ENCODE data around the gene SLC30A7. TPM values are rescaled to one million over a fixed set of nuclear protein-coding genes. Genes with fewer than 3 reads are reported as not detected.
"Not testable (repeated sequence)": the region's sequence is repeated elsewhere in the genome, so short reads cannot be mapped to it uniquely, and the experiment has no call there.

SLC30A7 gene, protein sequence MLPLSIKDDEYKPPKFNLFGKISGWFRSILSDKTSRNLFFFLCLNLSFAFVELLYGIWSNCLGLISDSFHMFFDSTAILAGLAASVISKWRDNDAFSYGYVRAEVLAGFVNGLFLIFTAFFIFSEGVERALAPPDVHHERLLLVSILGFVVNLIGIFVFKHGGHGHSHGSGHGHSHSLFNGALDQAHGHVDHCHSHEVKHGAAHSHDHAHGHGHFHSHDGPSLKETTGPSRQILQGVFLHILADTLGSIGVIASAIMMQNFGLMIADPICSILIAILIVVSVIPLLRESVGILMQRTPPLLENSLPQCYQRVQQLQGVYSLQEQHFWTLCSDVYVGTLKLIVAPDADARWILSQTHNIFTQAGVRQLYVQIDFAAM
- 10 to 100 TPM; 14.9 to 19.9 (median 18.2) TPM for polyA plus RNA-seq (ENCODE audit: insufficient read length in 4 of 4)

DNA sequence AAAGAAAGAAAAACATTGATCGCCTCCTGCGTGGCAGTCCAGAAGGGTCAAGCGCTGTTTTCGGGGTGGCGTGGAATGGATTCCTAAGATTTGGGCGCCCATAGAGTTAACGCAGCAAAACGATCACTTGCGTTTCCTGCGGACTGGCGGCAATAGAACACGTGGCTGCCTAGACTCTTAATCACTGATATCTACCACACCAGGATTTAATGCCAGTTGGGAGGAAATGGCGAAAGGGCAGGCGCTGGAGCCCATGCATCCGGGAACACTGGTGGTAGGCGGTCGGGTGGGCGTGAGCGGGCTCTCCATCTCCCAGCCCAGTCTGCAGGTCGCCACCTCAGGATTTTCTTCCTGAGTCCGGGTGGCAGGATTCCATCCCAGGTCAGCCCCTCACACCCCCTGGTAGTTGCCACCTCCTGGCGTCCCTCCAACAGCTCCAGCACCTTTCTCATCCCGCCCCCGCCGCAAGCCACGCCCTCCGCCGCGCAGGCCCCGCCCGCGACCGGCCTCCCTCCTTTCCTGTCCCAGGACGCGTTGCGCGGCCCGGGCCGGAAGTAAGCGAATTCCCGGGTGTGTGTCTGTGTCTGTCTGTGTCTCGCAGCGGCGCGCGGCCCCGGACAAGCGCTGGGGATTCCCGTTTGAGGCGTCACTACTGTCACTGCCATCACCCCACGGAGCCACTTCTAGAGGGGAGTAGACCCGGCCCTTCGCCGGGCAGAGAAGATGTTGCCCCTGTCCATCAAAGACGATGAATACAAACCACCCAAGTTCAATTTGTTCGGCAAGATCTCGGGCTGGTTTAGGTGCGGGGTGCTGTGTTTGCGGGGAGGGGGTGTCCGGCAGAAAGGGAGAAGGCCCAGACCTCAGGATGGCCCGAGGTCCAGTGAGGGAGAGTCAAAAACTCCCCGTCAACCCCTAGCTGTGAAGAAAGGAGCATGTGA is at the start of gene SLC30A7:
SLC30A7 (plus strand) TSS at position 551 of the 941 bp plus-strand sequence; CDS start at position 724, 173 bp downstream.
- DNase-seq (ENCODE audit: low read depth in 4 of 4, low spot score in 3 of 4): peak; percentile 76 to 83 (median 82)

DNA sequence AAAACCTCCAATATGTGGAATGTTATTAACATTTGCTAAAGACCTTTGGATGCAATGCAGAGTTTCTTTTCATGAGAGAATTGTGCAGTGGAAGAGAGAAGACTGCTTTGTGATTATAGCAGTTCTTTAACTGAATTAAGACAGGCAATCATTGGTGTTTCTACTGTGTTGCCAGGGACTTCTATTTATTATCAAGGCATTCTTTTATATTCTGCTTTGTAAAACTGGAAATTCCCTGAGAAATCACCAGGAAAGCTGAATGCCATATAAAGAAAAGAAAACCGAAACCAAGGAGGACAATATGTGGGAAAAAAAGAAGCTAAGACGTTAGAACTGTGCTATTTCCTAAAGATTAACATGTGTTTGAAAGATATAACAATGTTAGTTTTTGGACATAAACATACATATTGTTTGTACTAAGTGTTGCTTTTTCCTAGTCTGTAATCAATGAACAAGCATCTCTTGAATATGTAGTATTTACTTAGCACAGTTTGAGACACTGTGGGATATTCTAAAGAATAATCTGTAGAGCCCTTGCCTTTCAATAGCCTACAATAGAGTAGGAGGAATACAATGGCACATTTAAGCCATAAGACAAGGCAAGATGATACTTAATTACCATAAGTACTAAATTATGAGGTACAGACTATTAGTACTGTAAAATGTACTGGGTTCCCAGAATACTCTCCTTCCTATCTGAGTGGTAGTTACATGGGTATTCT is 48.4 kb upstream of the SLC30A7 start:
- DNase-seq (ENCODE audit: low read depth in 4 of 4, low spot score in 3 of 4): no peak

DNA sequence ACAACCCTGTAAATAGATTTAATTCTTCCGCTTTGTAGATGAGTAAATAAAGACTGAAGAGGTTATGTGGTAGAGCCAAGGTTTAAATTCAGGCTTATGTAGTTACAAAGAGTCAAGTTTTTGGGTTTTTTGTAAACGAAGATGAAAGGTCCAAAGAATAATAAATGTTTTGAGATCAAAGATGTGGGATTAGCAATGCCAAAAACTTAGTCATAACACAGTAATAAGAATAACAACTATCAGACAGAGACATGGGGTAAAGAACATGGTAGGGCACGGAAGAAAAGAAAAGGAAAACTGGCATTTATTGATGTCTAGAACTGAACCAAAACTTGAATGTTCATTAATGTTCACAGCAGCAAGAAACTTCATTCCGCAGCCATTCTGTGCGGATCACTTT is 44.2 kb upstream of the SLC30A7 start:
- no peak for DNase-seq (ENCODE audit: low read depth in 4 of 4, low spot score in 3 of 4)

DNA sequence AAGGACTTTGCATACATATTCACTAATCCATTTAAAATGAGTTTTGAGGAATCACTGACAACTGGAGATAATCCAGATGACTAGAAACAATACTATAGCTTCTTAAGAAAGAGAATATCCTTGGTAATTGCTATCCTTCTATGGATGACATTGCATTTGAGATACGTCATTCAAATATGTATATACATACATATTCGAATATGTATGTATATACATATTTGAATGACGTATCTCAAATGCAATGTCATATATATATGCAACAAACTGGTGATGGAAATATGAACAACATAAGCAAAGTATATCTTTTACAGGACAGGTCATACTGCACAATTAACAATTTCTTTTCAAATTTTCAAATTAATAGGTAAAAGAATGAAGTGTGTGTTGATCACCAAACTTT is 42.9 kb upstream of the SLC30A7 start:
- DNase-seq (ENCODE audit: low read depth in 4 of 4, low spot score in 3 of 4): no peak

DNA sequence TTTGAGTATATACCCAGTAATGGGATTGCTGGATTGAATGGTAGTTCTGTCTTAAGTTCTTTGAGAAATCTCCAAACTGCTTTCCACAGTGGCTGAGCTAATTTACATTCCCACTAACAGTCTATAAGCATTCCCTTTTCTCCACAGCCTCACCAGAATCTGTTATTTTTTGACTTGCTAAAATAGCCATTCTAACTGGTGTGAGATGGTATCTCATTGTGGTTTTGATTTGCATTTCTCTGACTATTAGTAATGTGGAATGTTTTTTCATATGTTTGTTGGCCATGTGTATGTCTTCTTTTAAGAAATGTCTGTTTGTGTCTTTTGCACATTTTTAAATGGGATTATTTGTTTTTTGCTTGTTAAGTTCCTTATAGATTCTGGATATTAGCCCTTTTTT is 40.8 kb upstream of the SLC30A7 start:
- not testable (repeated sequence) for DNase-seq (ENCODE audit: low read depth in 4 of 4, low spot score in 3 of 4)

DNA sequence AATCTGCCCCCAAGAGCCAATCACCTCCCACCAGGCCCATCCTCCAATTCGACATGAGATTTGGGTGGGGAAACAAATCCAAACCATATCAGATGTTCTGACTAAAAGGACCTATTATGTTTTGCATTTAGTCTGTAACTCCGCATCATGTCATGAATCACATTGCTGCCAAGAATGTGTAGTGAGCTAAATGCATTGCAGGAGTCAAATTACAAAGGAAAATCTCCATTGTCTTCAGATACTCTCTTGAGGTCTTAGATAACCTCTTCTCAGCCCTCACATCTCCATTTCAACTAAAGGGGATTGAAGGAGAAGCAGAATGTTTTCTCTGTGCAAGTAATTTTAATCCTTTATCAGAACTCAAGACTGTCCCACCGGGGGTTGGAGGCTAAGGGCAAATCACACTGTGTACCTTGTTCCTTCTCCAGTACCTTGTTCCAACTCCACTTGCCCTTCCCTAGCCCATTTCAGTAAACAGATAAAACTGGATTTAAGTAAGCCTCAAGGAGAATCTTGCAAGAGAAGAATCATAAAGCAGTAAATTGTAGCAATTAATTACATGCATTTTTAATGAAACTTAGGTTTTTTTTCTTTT is 35.4 kb upstream of the SLC30A7 start:
- no peak for DNase-seq (ENCODE audit: low read depth in 4 of 4, low spot score in 3 of 4)

DNA sequence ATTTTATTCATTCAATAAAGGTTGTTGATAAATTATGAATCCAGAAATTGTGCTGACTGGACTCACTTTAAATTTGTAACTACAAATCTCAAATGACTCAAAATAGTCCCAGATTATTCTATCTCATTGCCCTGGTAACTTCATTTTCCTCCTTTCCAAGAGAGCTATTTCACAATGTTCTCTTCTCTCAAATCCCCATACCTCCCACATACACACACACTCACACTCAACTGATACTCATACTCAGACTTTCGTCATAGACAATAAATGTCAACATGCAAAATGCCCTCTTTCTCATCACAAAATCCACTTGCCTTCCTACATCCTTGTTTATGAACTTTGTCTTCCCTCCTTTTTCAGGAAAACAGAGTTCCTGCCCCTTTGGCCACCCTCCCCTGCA is 34.5 kb upstream of the SLC30A7 start:
- DNase-seq (ENCODE audit: low read depth in 4 of 4, low spot score in 3 of 4): no peak

DNA sequence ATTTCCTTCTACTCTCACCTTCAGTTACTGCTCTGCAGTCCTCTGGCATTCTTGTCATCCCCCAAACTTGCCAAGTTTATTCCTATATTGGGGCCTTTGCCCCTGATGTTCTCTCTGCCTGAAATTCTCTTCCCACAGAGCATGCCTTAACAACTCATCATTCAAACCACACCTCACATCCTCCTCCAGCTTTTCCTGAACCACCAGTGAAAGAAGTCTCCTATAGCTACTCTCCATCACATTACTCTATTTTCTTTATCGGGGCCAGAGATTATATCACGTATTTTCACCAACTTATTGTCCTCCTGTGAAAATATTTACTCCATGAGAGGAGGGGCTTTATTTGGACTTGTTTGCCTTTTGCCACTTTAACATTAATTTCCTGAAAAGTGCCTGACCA is 33.3 kb upstream of the SLC30A7 start:
- DNase-seq (ENCODE audit: low read depth in 4 of 4, low spot score in 3 of 4): no peak

DNA sequence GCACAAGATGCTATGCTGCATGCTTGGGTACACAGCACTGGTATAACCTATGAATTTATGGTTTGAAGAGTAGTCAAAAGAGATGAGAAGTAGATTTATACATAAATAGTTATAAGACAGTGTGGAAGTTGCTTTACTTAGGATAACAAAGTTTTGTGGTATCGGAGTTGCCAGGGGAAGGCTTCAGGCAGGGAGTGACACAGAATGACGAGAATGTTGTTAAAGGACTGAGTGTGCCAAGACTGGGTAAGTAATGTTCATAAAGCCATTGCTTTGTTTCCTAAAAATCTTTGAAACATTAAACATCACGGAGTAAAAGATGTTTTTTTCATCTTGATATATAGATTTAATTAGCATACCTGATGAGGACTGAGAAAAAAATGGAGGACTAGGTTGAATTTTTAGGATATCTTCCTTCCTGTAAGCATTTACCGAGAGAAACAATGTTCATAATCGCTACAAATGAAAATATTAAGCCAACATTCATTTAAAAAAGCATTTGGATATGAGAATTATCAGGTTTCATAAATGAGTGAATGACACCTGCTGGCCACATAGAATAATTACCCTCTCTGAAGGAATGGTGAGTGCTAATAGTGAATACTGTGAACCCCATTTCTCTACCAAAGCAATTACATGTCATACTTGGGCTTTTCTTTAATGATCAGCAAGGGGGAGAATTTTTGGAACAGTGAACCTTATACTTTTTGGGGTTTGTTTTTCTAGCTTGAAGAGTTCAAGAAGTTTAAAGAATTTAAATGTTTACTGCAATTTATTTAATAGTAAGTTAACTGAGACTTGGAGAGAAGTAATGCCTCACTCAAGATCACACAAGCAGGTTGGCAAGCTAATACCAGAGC is 29.6 kb upstream of the SLC30A7 start:
- no peak for DNase-seq (ENCODE audit: low read depth in 4 of 4, low spot score in 3 of 4)

DNA sequence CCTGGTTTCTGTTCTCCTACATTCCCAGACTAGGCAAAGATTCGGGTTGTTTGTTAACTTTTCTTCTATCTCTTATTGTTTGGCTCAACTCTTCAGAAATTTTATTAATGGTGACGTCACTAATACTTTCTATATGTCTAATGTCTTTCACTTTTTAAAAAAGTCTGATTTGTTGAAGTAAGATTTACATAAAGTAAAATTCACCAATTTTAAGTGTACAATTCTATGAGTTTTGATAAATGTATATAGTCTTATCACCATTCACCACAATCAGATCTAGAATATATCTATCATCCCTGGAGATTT is 29.0 kb upstream of the SLC30A7 start:
- no peak for DNase-seq (ENCODE audit: low read depth in 4 of 4, low spot score in 3 of 4)

DNA sequence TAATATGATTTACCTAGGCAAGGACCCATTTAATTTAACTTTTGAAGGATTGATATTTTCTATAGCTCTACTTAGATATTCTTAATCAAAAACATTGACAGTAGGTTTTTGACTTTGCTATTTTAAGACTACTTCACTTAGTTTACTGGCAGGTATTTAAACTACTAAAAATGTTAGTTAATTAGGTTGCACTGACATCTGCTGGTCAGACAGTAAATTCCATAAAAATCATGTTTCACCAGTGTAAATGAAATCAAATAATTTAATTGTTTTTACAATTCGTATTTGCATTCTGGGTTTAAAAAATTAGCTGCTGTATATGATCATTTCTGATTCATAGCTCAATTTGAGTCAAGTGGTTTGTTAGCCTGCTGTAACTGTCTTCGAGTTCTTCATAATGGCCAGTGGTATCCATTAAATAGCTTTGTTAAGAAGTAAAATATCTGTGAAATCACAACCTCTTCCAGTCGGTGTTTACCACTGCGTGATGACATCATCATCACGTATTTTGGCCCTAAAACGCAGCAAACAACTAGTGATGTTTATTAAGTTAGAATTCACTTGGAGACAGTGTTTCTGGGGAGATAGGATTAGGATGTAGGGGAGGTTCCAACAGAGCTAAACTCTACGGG is 27.4 kb upstream of the SLC30A7 start:
- peak in 3 of 4 donors; percentile 22 to 34 (median 31) for DNase-seq (ENCODE audit: low read depth in 4 of 4, low spot score in 3 of 4)

DNA sequence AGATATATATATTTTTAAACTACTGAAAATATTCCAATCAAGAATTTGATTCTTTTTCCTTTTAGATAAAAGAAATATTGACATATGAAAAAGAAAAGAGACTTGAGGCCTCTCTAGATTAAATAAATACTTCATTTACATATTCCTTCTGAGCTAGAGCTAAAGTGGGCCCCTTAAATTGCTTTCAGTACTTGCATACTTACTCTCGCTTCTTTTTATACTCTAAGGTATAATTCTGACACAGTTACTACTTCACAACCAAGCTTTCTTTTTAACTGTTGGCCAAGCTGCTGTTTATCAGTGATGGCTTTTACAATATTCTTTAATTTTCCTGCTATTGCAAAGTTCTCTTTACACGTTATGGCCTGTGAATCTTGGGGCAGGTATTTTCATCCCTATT is 25.9 kb upstream of the SLC30A7 start:
- no peak for DNase-seq (ENCODE audit: low read depth in 4 of 4, low spot score in 3 of 4)

DNA sequence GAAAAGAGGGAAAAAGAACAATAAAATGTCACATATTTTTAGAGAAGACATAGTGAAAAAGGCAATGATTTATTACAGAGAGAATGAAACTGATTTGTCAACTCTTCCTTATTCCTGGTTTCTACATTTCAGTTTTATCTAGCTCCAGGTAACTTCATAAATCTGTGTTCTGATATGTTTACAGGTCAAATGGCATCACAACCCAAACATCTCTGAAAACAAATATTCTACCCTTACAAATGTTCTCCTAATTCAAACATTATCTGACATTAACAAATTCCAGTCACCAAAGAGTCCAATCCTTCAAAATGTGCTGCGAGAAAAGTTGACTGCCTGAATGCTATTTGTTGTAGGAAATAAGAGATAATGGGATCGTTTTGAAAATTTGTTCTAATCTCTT is 21.5 kb upstream of the SLC30A7 start:
- DNase-seq (ENCODE audit: low read depth in 4 of 4, low spot score in 3 of 4): no peak

DNA sequence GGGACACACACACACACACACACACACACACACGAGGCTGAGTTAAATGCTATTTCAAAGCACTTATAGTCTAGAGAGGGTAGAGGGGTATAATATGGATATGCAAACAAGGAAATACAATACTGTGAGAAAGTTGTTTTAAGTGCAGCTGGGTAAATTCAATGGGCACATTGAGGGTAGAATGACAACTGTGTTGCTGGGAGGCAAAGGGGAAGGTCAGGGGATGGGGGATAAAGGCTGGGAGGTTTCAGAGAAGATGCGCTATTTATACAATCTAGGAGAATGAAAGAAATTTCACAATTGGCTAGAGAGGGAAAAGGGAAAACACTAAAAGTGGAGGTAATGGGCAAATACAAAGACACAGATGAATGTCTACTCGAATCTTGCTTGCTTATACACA is 20.7 kb upstream of the SLC30A7 start:
- DNase-seq (ENCODE audit: low read depth in 4 of 4, low spot score in 3 of 4): no peak

DNA sequence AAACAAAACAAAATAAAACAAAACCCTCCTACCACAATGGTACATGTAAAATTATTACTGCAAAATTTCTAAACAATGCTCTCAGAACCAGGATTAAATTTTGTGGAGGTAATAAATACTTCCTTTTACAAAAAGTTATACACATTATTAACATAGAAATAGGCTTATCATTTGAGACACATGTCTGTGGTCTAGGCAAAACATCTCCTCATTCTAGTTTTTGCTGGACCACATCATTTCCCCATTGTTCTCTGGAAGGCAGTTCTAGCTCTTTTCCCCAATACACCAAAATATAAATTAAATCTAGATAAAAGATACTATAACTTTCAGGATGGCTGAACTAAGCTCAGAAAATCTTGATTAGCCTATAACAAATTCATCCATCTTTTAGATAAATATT is 19.6 kb upstream of the SLC30A7 start:
- no peak for DNase-seq (ENCODE audit: low read depth in 4 of 4, low spot score in 3 of 4)

DNA sequence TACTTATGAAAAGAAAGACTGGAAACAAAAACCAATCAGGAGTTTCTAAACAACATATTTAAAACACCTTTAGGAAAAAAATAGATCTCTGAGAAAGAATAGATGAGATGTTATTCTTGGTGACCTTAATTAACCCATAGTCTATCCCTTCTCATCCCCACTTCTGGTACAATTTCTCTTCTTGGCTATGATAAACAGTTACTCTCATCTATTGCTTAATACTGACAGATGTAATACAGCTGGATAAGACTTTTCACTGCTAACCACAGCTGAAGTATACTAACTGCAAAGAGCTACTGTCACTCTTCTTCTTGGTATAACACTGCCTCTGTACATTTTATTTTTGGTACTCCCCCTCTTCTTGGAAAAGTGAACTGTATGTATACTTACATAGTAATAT is 16.5 kb upstream of the SLC30A7 start:
- DNase-seq (ENCODE audit: low read depth in 4 of 4, low spot score in 3 of 4): no peak

DNA sequence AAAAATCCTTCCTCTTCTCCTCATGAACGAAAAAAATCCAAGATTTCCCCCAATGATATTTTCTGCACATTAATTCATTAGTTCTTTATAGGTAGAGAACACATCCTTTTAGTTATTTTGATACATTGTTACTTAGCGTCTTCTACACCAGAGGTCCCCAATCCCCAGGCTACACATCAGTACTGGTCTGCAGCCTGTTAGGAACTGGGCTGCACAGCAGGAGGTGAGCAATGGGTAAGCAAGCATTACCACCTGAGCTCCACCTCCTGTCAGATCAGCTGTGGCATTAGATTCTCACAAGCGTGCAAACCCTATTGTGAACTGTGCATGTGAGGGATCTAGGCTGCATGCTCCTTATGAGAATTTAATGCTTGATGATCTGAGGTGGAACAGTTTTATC is 14.2 kb upstream of the SLC30A7 start:
- DNase-seq (ENCODE audit: low read depth in 4 of 4, low spot score in 3 of 4): no peak

DNA sequence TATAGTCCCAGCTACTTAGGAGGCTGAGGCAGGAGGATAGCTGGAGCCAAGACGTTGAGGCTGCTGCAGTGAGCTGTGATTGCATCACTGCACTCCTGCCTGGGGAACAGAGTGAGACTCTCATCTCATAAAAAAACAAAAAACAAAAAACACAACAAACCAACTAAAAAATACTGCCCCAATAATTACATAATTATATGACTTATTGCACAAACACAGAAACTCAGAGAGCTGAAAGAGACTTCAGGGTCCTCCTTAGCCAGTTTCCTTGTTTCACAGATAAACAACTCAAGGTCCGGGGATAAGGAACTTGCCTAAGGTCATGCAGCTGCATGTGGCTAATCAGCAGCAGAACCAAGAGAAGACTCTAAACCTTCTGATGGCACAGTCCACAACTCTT is 13.2 kb upstream of the SLC30A7 start:
- no peak for DNase-seq (ENCODE audit: low read depth in 4 of 4, low spot score in 3 of 4)

DNA sequence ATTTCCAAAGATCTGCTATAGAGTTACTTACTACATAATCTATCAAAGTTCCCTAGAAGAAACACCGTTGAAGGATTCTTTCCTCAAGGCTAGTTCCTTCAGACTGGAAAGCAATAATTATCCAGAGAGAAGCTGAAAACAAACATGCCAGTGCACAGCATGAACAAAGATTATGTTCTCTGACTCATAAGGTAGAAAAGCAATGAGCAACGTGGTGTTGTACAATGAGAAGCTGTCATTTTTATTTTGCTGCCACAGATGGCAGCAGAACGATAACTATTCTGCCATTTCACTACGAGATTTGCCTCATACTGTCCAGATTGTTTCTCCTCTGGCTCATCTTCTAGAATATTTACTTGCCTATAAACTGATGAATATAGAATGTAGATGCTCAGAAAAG is 11.9 kb upstream of the SLC30A7 start:
- no peak for DNase-seq (ENCODE audit: low read depth in 4 of 4, low spot score in 3 of 4)
